Chondrocyte (in vitro differentiated cells): ENCODE data around the gene MAP3K5. TPM values are rescaled to one million over a fixed set of nuclear protein-coding genes. Genes with fewer than 3 reads are reported as not detected.

Source experiments
- DNase-seq: peaks from one replicate; pipeline ENCODE4 v3.0.0; 2021; ENCODE audit warnings: mixed read lengths, low spot score
- H3K27ac Mint-ChIP-seq: one replicate; pipeline ENCODE4 v1.8.0; 2021; ENCODE audit warnings: mild to moderate bottlenecking, moderate library complexity, mixed read lengths; ENCODE audit not compliant: unreplicated experiment
- H3K27me3 Mint-ChIP-seq: 2 replicates; pipeline ENCODE4 v1.8.0; 2021; ENCODE audit warnings: low read depth, mixed read lengths
- H3K36me3 Mint-ChIP-seq: 2 replicates; pipeline ENCODE4 v1.8.0; 2021; ENCODE audit warnings: low read depth, mixed read lengths
- H3K4me1 Mint-ChIP-seq: 2 replicates; pipeline ENCODE4 v1.8.0; 2021; ENCODE audit warnings: low read depth, mild to moderate bottlenecking, mixed read lengths
- H3K4me3 Mint-ChIP-seq: one replicate; pipeline ENCODE4 v1.8.0; 2021; ENCODE audit warnings: mild to moderate bottlenecking, moderate library complexity, mixed read lengths; ENCODE audit not compliant: unreplicated experiment
- H3K9me3 Mint-ChIP-seq: 2 replicates; pipeline ENCODE4 v1.8.0; 2021; ENCODE audit warnings: low read depth, mixed read lengths
- CTCF ChIP-seq: fragments of 200-600 bp; sonication (generic); IDR thresholded peaks from 2 replicates; pipeline ENCODE4 v1.5.0; 2021; ENCODE audit warnings: antibody characterized with exemption, mild to moderate bottlenecking, moderate library complexity
- total RNA-seq: library from RNA; stranded (reverse); gene quantifications from 3 replicates; pipeline ENCODE4 v1.2.1, GENCODE V29; 2021

Gene MAP3K5
- total RNA-seq, 1 donor from 2014 or later = 4.6 TPM

GRCh38 chr6:136772685-136773472, 19.4 kb downstream of the MAP3K5 start:
- Mint-ChIP-seq H3K9me3 (no peaks in the 10 kb centered on the region), H3K4me1 (peaks cover 15% of the 10 kb centered on the region), H3K27ac (no peak overlapping the region), H3K4me3 (no peak overlapping the region), H3K27me3 (no peaks in the 10 kb centered on the region), H3K36me3 (no peaks in the 10 kb centered on the region)
- no peak for DNase-seq
- no peak for TF ChIP-seq CTCF

- DNase-seq = no peak
- no peak overlapping the region for H3K27ac Mint-ChIP-seq
- no peaks in the 10 kb centered on the region for H3K27me3 Mint-ChIP-seq
- no peaks in the 10 kb centered on the region for H3K9me3 Mint-ChIP-seq
- H3K36me3 Mint-ChIP-seq = no peaks in the 10 kb centered on the region
- H3K4me1 Mint-ChIP-seq = peaks cover 15% of the 10 kb centered on the region
- TF ChIP-seq CTCF = no peak
- H3K4me3 Mint-ChIP-seq = no peak overlapping the region
These were observed 21.0 kb downstream of the MAP3K5 start for GRCh38 chr6:136771306-136771705.

DNA sequence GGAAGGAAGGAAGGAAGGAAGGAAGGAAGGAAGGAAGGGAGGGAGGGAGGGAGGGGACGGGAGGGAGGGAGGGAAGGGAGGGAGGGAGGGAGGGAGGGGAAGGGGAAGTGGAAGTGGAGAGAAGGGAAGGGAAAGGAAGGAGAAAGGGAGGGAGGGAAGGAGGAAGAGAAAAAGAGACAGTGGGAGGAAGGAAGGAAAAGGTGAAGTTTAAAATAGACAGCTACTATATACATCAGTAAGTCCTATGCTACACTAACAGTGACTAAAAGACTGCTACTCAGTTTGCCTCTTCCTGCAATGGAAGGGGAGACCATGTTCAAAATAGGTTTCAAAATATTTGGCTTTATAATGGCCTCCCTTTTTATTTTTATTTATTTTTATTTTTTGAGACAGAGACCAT, 22.5 kb downstream of the MAP3K5 start:
- no peaks in the 10 kb centered on the region for H3K9me3 Mint-ChIP-seq
- DNase-seq = no peak
- no peaks in the 10 kb centered on the region for H3K27me3 Mint-ChIP-seq
- TF ChIP-seq CTCF = no peak
- no peak overlapping the region for H3K27ac Mint-ChIP-seq
- no peaks in the 10 kb centered on the region for H3K36me3 Mint-ChIP-seq
- no peak overlapping the region for H3K4me3 Mint-ChIP-seq
- peaks cover 8% of the 10 kb centered on the region for H3K4me1 Mint-ChIP-seq

DNA sequence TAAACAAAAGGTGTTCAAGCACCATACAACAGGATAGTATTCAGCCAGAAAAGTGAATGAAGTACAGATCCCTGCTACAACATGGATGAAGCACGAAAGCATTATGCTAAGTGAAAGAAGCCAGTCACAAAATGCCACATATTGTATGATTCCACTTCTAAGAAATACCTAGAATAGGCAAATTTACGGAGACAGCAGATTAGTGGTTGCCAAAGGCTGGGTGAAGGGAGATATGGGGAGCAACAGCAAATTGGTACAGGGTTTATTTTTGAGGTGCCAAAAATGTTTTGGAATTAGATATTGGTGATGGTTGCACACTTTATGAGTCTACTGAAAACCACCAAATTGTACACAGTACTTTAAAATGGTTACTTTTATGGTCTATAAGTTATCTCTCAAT, 23.2 kb downstream of the MAP3K5 start:
- no peaks in the 10 kb centered on the region for H3K36me3 Mint-ChIP-seq
- TF ChIP-seq CTCF = no peak
- no peak for DNase-seq
- H3K4me3 Mint-ChIP-seq = no peak overlapping the region
- H3K9me3 Mint-ChIP-seq = no peaks in the 10 kb centered on the region
- H3K27ac Mint-ChIP-seq = no peak overlapping the region
- H3K27me3 Mint-ChIP-seq = no peaks in the 10 kb centered on the region
- peaks cover 3% of the 10 kb centered on the region for H3K4me1 Mint-ChIP-seq

DNA sequence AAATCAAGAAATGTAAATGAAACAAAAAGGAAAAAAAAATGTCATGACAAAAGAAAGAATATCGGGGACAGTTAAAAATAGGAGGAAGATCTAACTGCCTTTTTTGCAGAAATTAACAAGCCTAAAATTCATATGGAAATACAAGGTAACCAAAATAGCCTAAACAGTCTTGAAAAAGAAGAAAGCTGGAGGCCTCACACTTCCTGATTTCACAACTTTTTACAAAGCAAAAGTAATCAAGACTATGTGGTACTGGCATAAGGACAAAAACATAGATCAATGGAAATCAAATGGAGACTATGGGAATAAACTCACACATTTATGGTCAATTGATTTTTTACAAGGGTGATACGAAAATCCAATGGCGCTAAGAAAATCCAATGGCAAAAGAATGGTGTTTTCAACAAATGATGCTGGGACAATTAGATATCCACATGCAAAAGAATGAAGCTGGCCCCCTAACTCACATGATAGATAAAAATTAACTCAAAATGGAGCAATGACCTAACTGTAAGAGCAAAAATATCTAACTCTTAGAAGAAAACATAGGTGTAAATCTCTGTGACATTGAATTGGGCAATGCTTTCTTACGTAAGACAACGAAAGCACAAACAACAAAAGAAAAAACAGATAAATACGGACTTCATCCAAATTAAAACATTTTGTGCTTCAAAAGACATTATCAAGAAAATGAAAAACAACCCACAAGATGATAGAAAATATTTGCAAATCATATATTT, 24.5 kb downstream of the MAP3K5 start:
- no peak overlapping the region for H3K4me3 Mint-ChIP-seq
- H3K27ac Mint-ChIP-seq = no peak overlapping the region
- no peaks in the 10 kb centered on the region for H3K36me3 Mint-ChIP-seq
- H3K9me3 Mint-ChIP-seq = no peaks in the 10 kb centered on the region
- TF ChIP-seq CTCF = no peak
- DNase-seq = no peak
- H3K4me1 Mint-ChIP-seq = no peaks in the 10 kb centered on the region
- no peaks in the 10 kb centered on the region for H3K27me3 Mint-ChIP-seq
